Measurements from ENCODE around the gene SCARB1. TPM values are rescaled to one million over a fixed set of nuclear protein-coding genes. Genes with fewer than 3 reads are reported as not detected.
A peak's percentile ranks its signal among the peaks of the same experiment; 100 is the strongest.

Gene SCARB1
- polyA plus RNA-seq, 2 donors, result 7.4 to 8.6 TPM

- Histone ChIP-seq H3K9me3 (ENCODE audit: control insufficient read depth in 2 of 2, insufficient read depth in 1 of 2, low read depth in 1 of 2, low read length in 1 of 2) (no peaks in the 10 kb centered on the region), H3K4me1 (ENCODE audit: control insufficient read depth in 2 of 2, insufficient read depth in 2 of 2, low read length in 1 of 2) (no peaks in the 10 kb centered on the region), H3K4me3 (ENCODE audit: low read depth in 1 of 2, low read length in 2 of 2) (no peak overlapping the region), H3K27ac (ENCODE audit: low read depth in 2 of 2, low read length in 1 of 2) (no peak overlapping the region), H3K27me3 (ENCODE audit: control insufficient read depth in 1 of 2, insufficient read depth in 2 of 2, low read length in 2 of 2) (no peaks in the 10 kb centered on the region), H3K36me3 (ENCODE audit: control insufficient read depth in 2 of 2, insufficient read depth in 2 of 2, low read length in 1 of 2) (no peaks in the 10 kb centered on the region)
- WGBS, 2 donors, result 87 to 91% methylated on average over 5 of the region's 5 CpGs
Observed at GRCh38 chr12:124770728-124771127, 92.9 kb downstream of the SCARB1 start.

- H3K9me3 ChIP-seq (ENCODE audit: control insufficient read depth in 2 of 2, insufficient read depth in 1 of 2, low read depth in 1 of 2, low read length in 1 of 2), result peaks cover 0 to under 1% of the 10 kb centered on the region in 2 donors
- H3K4me1 ChIP-seq (ENCODE audit: control insufficient read depth in 2 of 2, insufficient read depth in 2 of 2, low read length in 1 of 2), result no peaks in the 10 kb centered on the region
- no peaks in the 10 kb centered on the region for H3K36me3 ChIP-seq (ENCODE audit: control insufficient read depth in 2 of 2, insufficient read depth in 2 of 2, low read length in 1 of 2)
- no peaks in the 10 kb centered on the region for H3K27me3 ChIP-seq (ENCODE audit: control insufficient read depth in 1 of 2, insufficient read depth in 2 of 2, low read length in 2 of 2)
- H3K4me3 ChIP-seq (ENCODE audit: low read depth in 1 of 2, low read length in 2 of 2), result no peak overlapping the region
- no peak overlapping the region for H3K27ac ChIP-seq (ENCODE audit: low read depth in 2 of 2, low read length in 1 of 2)
- WGBS, 2 donors, result 84 to 87% methylated on average over 14 of the region's 14 CpGs
Observed at GRCh38 chr12:124769881-124770512, 93.7 kb downstream of the SCARB1 start.

GRCh38 chr12:124769163-124769530 is 94.5 kb downstream of the SCARB1 start:
- Histone ChIP-seq H3K27me3 (ENCODE audit: control insufficient read depth in 1 of 2, insufficient read depth in 2 of 2, low read length in 2 of 2) (no peaks in the 10 kb centered on the region), H3K4me3 (ENCODE audit: low read depth in 1 of 2, low read length in 2 of 2) (no peak overlapping the region), H3K27ac (ENCODE audit: low read depth in 2 of 2, low read length in 1 of 2) (no peak overlapping the region), H3K36me3 (ENCODE audit: control insufficient read depth in 2 of 2, insufficient read depth in 2 of 2, low read length in 1 of 2) (no peaks in the 10 kb centered on the region), H3K9me3 (ENCODE audit: control insufficient read depth in 2 of 2, insufficient read depth in 1 of 2, low read depth in 1 of 2, low read length in 1 of 2) (peaks cover 0 to 5% of the 10 kb centered on the region in 2 donors), H3K4me1 (ENCODE audit: control insufficient read depth in 2 of 2, insufficient read depth in 2 of 2, low read length in 1 of 2) (no peaks in the 10 kb centered on the region)
- 63 to 66% methylated on average over 3 of the region's 3 CpGs for WGBS, 2 donors

GRCh38 chr12:124768452-124769162 is 95.1 kb downstream of the SCARB1 start:
- Histone ChIP-seq H3K4me1 (ENCODE audit: control insufficient read depth in 2 of 2, insufficient read depth in 2 of 2, low read length in 1 of 2) (no peaks in the 10 kb centered on the region), H3K4me3 (ENCODE audit: low read depth in 1 of 2, low read length in 2 of 2) (no peak overlapping the region), H3K36me3 (ENCODE audit: control insufficient read depth in 2 of 2, insufficient read depth in 2 of 2, low read length in 1 of 2) (no peaks in the 10 kb centered on the region), H3K27ac (ENCODE audit: low read depth in 2 of 2, low read length in 1 of 2) (no peak overlapping the region), H3K9me3 (ENCODE audit: control insufficient read depth in 2 of 2, insufficient read depth in 1 of 2, low read depth in 1 of 2, low read length in 1 of 2) (peaks cover 0 to 5% of the 10 kb centered on the region in 2 donors), H3K27me3 (ENCODE audit: control insufficient read depth in 1 of 2, insufficient read depth in 2 of 2, low read length in 2 of 2) (no peaks in the 10 kb centered on the region)
- 81 to 82% methylated on average over 11 of the region's 11 CpGs for WGBS, 2 donors

- H3K9me3 ChIP-seq (ENCODE audit: control insufficient read depth in 2 of 2, insufficient read depth in 1 of 2, low read depth in 1 of 2, low read length in 1 of 2), result peaks cover 0 to 7% of the 10 kb centered on the region in 2 donors
- H3K4me1 ChIP-seq (ENCODE audit: control insufficient read depth in 2 of 2, insufficient read depth in 2 of 2, low read length in 1 of 2), result no peaks in the 10 kb centered on the region
- H3K36me3 ChIP-seq (ENCODE audit: control insufficient read depth in 2 of 2, insufficient read depth in 2 of 2, low read length in 1 of 2), result no peaks in the 10 kb centered on the region
- WGBS, 2 donors, result 29 to 31% methylated on average over 21 of the region's 21 CpGs
- H3K27me3 ChIP-seq (ENCODE audit: control insufficient read depth in 1 of 2, insufficient read depth in 2 of 2, low read length in 2 of 2), result no peaks in the 10 kb centered on the region
- no peak overlapping the region for H3K4me3 ChIP-seq (ENCODE audit: low read depth in 1 of 2, low read length in 2 of 2)
- H3K27ac ChIP-seq (ENCODE audit: low read depth in 2 of 2, low read length in 1 of 2), result no peak overlapping the region
Observed at GRCh38 chr12:124767066-124767821, 96.4 kb downstream of the SCARB1 start.

GRCh38 chr12:124766727-124767065 is 97.0 kb downstream of the SCARB1 start:
- no peaks in the 10 kb centered on the region for H3K27me3 ChIP-seq (ENCODE audit: control insufficient read depth in 1 of 2, insufficient read depth in 2 of 2, low read length in 2 of 2)
- H3K4me1 ChIP-seq (ENCODE audit: control insufficient read depth in 2 of 2, insufficient read depth in 2 of 2, low read length in 1 of 2), result no peaks in the 10 kb centered on the region
- peaks cover 0 to 7% of the 10 kb centered on the region in 2 donors for H3K9me3 ChIP-seq (ENCODE audit: control insufficient read depth in 2 of 2, insufficient read depth in 1 of 2, low read depth in 1 of 2, low read length in 1 of 2)
- H3K36me3 ChIP-seq (ENCODE audit: control insufficient read depth in 2 of 2, insufficient read depth in 2 of 2, low read length in 1 of 2), result no peaks in the 10 kb centered on the region
- peak overlapping the region; percentile 0 to 53 for H3K27ac ChIP-seq (ENCODE audit: low read depth in 2 of 2, low read length in 1 of 2)
- H3K4me3 ChIP-seq (ENCODE audit: low read depth in 1 of 2, low read length in 2 of 2), result no peak overlapping the region

- WGBS, 2 donors, result 55 to 67% methylated on average over 9 of the region's 9 CpGs
- no peaks in the 10 kb centered on the region for H3K4me1 ChIP-seq (ENCODE audit: control insufficient read depth in 2 of 2, insufficient read depth in 2 of 2, low read length in 1 of 2)
- H3K27ac ChIP-seq (ENCODE audit: low read depth in 2 of 2, low read length in 1 of 2), result peak overlapping the region; percentile 54 to 66
- no peaks in the 10 kb centered on the region for H3K36me3 ChIP-seq (ENCODE audit: control insufficient read depth in 2 of 2, insufficient read depth in 2 of 2, low read length in 1 of 2)
- no peaks in the 10 kb centered on the region for H3K27me3 ChIP-seq (ENCODE audit: control insufficient read depth in 1 of 2, insufficient read depth in 2 of 2, low read length in 2 of 2)
- H3K4me3 ChIP-seq (ENCODE audit: low read depth in 1 of 2, low read length in 2 of 2), result no peak overlapping the region
- peaks cover 0 to 7% of the 10 kb centered on the region in 2 donors for H3K9me3 ChIP-seq (ENCODE audit: control insufficient read depth in 2 of 2, insufficient read depth in 1 of 2, low read depth in 1 of 2, low read length in 1 of 2)
Observed at GRCh38 chr12:124765581-124766489, 97.8 kb downstream of the SCARB1 start.

GRCh38 chr12:124764870-124765580 is 98.6 kb downstream of the SCARB1 start:
- H3K9me3 ChIP-seq (ENCODE audit: control insufficient read depth in 2 of 2, insufficient read depth in 1 of 2, low read depth in 1 of 2, low read length in 1 of 2), result peaks cover 0 to 7% of the 10 kb centered on the region in 2 donors
- H3K4me1 ChIP-seq (ENCODE audit: control insufficient read depth in 2 of 2, insufficient read depth in 2 of 2, low read length in 1 of 2), result peaks cover 0 to 3% of the 10 kb centered on the region in 2 donors
- no peak overlapping the region for H3K4me3 ChIP-seq (ENCODE audit: low read depth in 1 of 2, low read length in 2 of 2)
- no peaks in the 10 kb centered on the region for H3K27me3 ChIP-seq (ENCODE audit: control insufficient read depth in 1 of 2, insufficient read depth in 2 of 2, low read length in 2 of 2)
- 53 to 67% methylated on average over 2 of the region's 2 CpGs for WGBS, 2 donors
- H3K27ac ChIP-seq (ENCODE audit: low read depth in 2 of 2, low read length in 1 of 2), result peak overlapping the region; percentile 40 to 66
- no peaks in the 10 kb centered on the region for H3K36me3 ChIP-seq (ENCODE audit: control insufficient read depth in 2 of 2, insufficient read depth in 2 of 2, low read length in 1 of 2)
